ENCODE results near the gene GCSAM.

- TF ChIP-seq POLR2A (IDR thresholded peaks at IDR 0.05) (no peak), CTCF (IDR thresholded peaks at IDR 0.05) (no peak)
These were observed 5.2 kb downstream of the GCSAM start for GRCh38 chr3:112127522-112128494.
